Testis (tissue), 3 donors: ENCODE measurements around the gene IL6R. TPM values are rescaled to one million over a fixed set of nuclear protein-coding genes. Genes with fewer than 3 reads are reported as not detected.

ENCODE experiments used
- DNase-seq: peaks from one replicate; pipeline ENCODE4 v3.0.0-alpha.2; 2019
- H3K27ac ChIP-seq, 2 donors: fragments of 200-600 bp; sonication (generic); one replicate each; pipeline ENCODE4 v1.5.1; 2019
- H3K27me3 ChIP-seq: fragments of 200-600 bp; sonication (generic); one replicate; pipeline ENCODE4 v1.5.1; 2019
- H3K36me3 ChIP-seq: fragments of 200-600 bp; sonication (generic); one replicate; pipeline ENCODE4 v1.5.1; 2017; ENCODE audit warnings: low read depth; ENCODE audit errors: missing control alignments
- H3K4me1 ChIP-seq: fragments of 200-600 bp; sonication (generic); one replicate; pipeline ENCODE4 v1.5.1; 2019
- H3K4me3 ChIP-seq, 2 donors: fragments of 200-600 bp; sonication (generic); one replicate each; pipeline ENCODE4 v1.5.1; 2017 to 2019
- H3K9me3 ChIP-seq: fragments of 200-600 bp; sonication (generic); one replicate; pipeline ENCODE4 v1.5.1; 2017
- CTCF ChIP-seq, 3 experiments: fragments of 450-650 bp in 2 of 3; fragments of 200-600 bp in 1 of 3; sonication (generic) in 1 of 3; IDR thresholded peaks; one replicate each; pipeline ENCODE4 v1.5.1; 2016 to 2019; ENCODE audit warnings: antibody characterized with exemption in 3 of 3, mild to moderate bottlenecking in 2 of 3, moderate library complexity in 1 of 3
- POLR2A ChIP-seq: fragments of 450-650 bp; IDR thresholded peaks from one replicate; pipeline ENCODE4 v1.6.1; 2017; ENCODE audit warnings: antibody characterized with exemption, mild to moderate bottlenecking, moderate library complexity
- WGBS, 2 donors: methylation state at CpG; one replicate each; pipeline ENCODE4 v1.1.5; 2018; 5-methylcytosine and 5-hydroxymethylcytosine counted together
- intact Hi-C: fragments of 100-400 bp; cut with DNase I; formaldehyde crosslinking; loops from one replicate; pipeline ENCODE4 v1.15.1; 2023; ENCODE audit warnings: low total_unique reads
- polyA plus RNA-seq: library from polyadenylated mRNA; stranded (reverse); fragments of 350-450 nt; fragmentation: Illumina TruSeq; extraction: RNeasy Lipid Tissue Mini Kit (QIAGEN cat#74804); gene quantifications from one replicate; pipeline ENCODE4 v1.2.3, GENCODE V29; 2014; ENCODE audit warnings: low read depth, low replicate concordance; ENCODE audit not compliant: insufficient read depth
- total RNA-seq, 2 donors: library from RNA; depleted of rRNA; stranded (reverse); fragments of >200 nt; gene quantifications; one replicate each; pipeline ENCODE4 v1.2.3, GENCODE V29; 2016

Gene IL6R
- total and polyA plus RNA-seq, 3 donors from 2014 or later, result 8.5 to 29.7 (median 25.0) TPM

- H3K4me1 ChIP-seq, result peaks cover 46% of the 10 kb centered on the region
- intact Hi-C loops, result loop anchor here (10.0 kb wide), 1 partner anchor 72 kb away; the partner anchor contains the start of gene IL6R
- no peaks in the 10 kb centered on the region for H3K27me3 ChIP-seq
- DNase-seq, result no peak
- no peak overlapping the region for H3K4me3 ChIP-seq
- no peaks in the 10 kb centered on the region for H3K9me3 ChIP-seq
- TF ChIP-seq CTCF (IDR thresholded peaks at IDR 0.05), result no peak
- TF ChIP-seq POLR2A, result no peak
- peak overlapping the region; percentile 14 to 66 for H3K27ac ChIP-seq
- 89 to 100% methylated on average over 1 of the region's 1 CpG for WGBS, 2 donors
- no peaks in the 10 kb centered on the region for H3K36me3 ChIP-seq
These were observed 71.6 kb downstream of the IL6R start for GRCh38 chr1:154476791-154477190.

- H3K4me1 ChIP-seq, result peaks cover 46% of the 10 kb centered on the region
- TF ChIP-seq CTCF (IDR thresholded peaks at IDR 0.05), result no peak
- TF ChIP-seq POLR2A, result no peak
- no peak overlapping the region for H3K4me3 ChIP-seq
- peak overlapping the region; percentile 45 to 66 for H3K27ac ChIP-seq
- H3K9me3 ChIP-seq, result no peaks in the 10 kb centered on the region
- intact Hi-C loops, result loop anchor here (10.0 kb wide), 1 partner anchor 73 kb away; the partner anchor contains the start of gene IL6R
- no peaks in the 10 kb centered on the region for H3K27me3 ChIP-seq
- no peaks in the 10 kb centered on the region for H3K36me3 ChIP-seq
- WGBS, 2 donors, result 48 to 67% methylated on average over 8 of the region's 8 CpGs
- peak; percentile 94 for DNase-seq
These were observed 72.9 kb downstream of the IL6R start for GRCh38 chr1:154478013-154478412.

GRCh38 chr1:154478639-154479038 lies 73.5 kb downstream of the IL6R start:
- no peaks in the 10 kb centered on the region for H3K9me3 ChIP-seq
- peaks cover 46% of the 10 kb centered on the region for H3K4me1 ChIP-seq
- intact Hi-C loops, result loop anchor here (10.0 kb wide), 1 partner anchor 74 kb away; the partner anchor contains the start of gene IL6R
- peak overlapping the region; percentile 38 to 59 for H3K27ac ChIP-seq
- 48 to 60% methylated on average over 5 of the region's 5 CpGs for WGBS, 2 donors
- no peak overlapping the region for H3K4me3 ChIP-seq
- DNase-seq, result no peak
- H3K36me3 ChIP-seq, result no peaks in the 10 kb centered on the region
- H3K27me3 ChIP-seq, result no peaks in the 10 kb centered on the region
- TF ChIP-seq POLR2A (no peak), CTCF (IDR thresholded peaks at IDR 0.05) (peak in 1 of 3 experiments; percentile 31)

GRCh38 chr1:154479764-154480421 lies 74.8 kb downstream of the IL6R start:
- Histone ChIP-seq H3K4me3 (no peak overlapping the region), H3K27ac (peak overlapping the region in 1 of 2 donors; percentile 11), H3K27me3 (no peaks in the 10 kb centered on the region), H3K9me3 (no peaks in the 10 kb centered on the region), H3K4me1 (peaks cover 38% of the 10 kb centered on the region), H3K36me3 (no peaks in the 10 kb centered on the region)
- 37 to 43% methylated on average over 9 of the region's 9 CpGs for WGBS, 2 donors
- TF ChIP-seq CTCF (IDR thresholded peaks at IDR 0.05), result peak; percentile 88 to 95 (median 91)
- no peak for TF ChIP-seq POLR2A
- intact Hi-C loops, result loop anchor here (10.0 kb wide), 2 partner anchors 65 to 75 kb away; partner anchors contain the start of gene IL6R
- peak; percentile 85 for DNase-seq

- 63 to 65% methylated on average over 1 of the region's 1 CpG for WGBS, 2 donors
- TF ChIP-seq CTCF (IDR thresholded peaks at IDR 0.05), result no peak
- no peak for TF ChIP-seq POLR2A
- no peak for DNase-seq
These were observed 75.9 kb downstream of the IL6R start for GRCh38 chr1:154481053-154481452.

More at GRCh38 chr1:154481053-154481452, 75.9 kb downstream of the IL6R start:
- no peaks in the 10 kb centered on the region for H3K27me3 ChIP-seq
- intact Hi-C loops, result loop anchor here (10.0 kb wide), 1 partner anchor 64 kb away; no protein-coding TSS in a partner anchor
- no peak overlapping the region for H3K4me3 ChIP-seq
- H3K27ac ChIP-seq, result no peak overlapping the region
- peaks cover 31% of the 10 kb centered on the region for H3K4me1 ChIP-seq
- no peaks in the 10 kb centered on the region for H3K9me3 ChIP-seq
- no peaks in the 10 kb centered on the region for H3K36me3 ChIP-seq
